Stimulated activated CD4-positive, alpha-beta T cell treated with anti-CD3 and anti-CD28 coated beads, Interleukin-2, amount 100 ng/mL, for 48 hours (primary cell): Measurements from ENCODE around the gene SLIT3.

Experiments
- DNase-seq, 2 donors: peaks; one replicate each; pipeline ENCODE4 v3.0.0-alpha.2; 2020

The SLIT3 gene

GRCh38 chr5:169098331-169099121, 202.4 kb downstream of the SLIT3 start:
- no peak for DNase-seq

GRCh38 chr5:169097374-169098326, 203.3 kb downstream of the SLIT3 start:
- DNase-seq, result no peak

DNA sequence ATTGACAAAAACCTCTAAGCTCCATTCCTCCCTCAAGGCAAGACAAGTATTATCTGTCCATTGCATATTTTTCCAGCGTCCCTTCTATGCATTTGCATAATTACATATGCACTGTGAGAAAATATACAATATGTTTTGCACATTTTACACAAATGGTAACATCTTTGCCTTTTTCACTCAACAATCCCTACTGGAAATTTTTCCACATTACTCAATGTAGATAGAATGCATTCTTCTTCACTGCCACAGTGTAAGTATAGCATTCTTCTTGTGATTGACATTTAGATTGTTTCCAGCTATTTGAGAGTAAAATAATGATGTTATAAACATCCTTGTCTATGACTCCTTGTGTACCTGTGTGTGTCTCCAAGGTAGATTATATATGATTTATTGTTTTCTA, 205.0 kb downstream of the SLIT3 start:
- no peak for DNase-seq

- no peak for DNase-seq
These were observed 205.5 kb downstream of the SLIT3 start for GRCh38 chr5:169095410-169095960.

DNA sequence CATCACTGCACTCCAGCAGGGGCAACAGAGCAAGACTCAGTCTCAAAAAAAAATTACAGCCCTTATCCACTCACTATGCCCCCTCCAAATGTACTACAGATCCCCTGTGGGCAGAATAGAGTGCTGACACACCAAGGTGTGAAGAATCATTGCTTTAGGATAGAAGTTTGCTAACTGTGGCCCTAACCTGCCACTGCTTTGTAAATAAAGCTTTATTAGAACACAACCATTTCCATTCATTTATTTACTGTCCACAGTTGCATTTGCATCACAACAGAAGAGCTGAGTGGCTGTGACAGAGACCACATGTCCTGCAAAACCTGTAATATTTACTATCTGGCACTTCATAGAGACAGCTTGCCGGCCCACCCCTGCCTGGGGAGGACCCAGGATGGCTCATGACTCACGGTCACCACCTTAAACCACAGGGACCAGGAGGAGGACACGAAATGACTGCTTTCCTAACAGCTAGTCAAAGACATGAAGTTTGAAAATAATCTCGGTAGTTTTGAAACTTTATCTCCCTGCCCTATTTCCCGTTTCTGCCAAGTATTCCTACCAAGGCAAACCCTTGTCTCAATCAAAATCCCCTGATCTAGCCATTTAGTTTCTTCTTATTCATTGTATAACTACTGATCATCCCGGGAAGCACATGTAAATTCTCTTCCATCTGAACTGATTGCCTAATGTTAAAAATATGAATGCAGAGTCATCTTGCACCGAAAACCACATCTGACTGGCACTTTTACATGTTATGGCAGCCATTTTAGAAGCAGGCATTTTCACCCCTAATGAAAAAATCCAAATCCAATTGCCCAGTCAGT, 206.1 kb downstream of the SLIT3 start:
- DNase-seq, result no peak

DNA sequence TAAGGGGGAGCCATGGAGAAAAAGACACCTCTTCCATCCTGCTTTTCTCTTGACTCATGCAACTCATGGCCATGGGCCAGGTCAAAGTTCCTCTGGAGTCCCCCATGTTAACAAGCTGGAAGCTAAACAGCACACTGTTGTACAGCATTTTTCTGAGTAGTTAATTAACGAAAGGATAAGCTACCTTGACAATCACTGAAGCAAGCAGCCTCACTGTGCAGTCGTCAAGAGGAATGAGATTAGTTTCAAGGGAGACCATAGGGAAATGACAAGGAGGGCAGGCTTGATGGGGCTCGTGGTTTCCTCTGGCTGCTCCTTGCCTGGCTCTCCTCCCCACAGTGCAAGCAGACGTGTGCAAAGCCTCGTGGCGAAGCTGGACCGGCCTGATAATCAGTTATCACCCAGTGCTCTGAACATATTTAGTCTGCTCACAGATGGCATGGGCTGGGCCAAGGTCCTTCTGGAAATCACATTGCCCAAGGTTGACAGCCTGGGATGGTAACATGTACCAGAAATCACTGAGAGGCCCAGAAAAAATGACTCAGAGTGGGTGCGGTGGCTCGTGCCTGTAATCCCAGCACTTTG, 209.5 kb downstream of the SLIT3 start:
- DNase-seq, result no peak

GRCh38 chr5:169089343-169089742, 211.6 kb downstream of the SLIT3 start:
- DNase-seq, result no peak

GRCh38 chr5:169088028-169088725, 212.8 kb downstream of the SLIT3 start:
- no peak for DNase-seq

GRCh38 chr5:169085636-169086035, 215.3 kb downstream of the SLIT3 start:
- DNase-seq, result no peak

DNA sequence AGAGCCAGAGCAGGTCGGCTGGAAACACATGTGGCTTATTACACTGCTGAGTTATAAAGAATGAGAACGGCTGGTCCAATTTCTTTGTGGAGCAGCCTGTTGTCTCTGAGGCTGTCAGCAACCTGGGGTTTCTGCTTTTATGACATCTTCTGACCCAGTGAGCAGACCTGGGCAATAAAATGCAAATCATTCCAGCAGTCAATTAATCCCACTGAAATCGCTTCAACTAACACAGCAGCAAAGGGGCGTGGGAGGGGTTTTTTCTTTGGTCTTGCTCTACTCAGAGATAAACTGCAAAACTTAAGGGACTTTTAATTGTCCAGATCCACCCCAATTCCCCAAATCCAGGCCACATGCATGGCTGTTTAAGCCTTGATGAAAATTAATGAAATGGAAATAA, 215.7 kb downstream of the SLIT3 start:
- no peak for DNase-seq

DNA sequence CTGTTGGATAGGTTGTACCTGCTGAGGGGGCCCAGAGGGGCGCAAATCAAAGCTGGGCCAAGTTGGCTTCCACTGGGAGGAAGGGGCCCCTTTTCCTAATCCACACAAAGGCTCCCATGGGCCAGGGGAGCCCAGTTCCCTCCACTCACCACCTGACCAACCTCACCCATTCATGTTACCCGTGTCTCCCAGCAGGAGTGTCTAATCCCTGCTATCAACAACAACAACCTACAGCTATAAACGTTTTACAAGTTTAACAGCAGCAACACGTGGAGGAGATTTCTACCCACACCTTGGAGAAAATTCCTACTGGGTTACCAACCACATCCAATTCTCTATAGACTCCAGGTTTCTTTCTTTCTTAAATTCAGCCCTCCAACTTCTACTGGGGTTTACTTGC, 216.2 kb downstream of the SLIT3 start:
- DNase-seq, result no peak

DNA sequence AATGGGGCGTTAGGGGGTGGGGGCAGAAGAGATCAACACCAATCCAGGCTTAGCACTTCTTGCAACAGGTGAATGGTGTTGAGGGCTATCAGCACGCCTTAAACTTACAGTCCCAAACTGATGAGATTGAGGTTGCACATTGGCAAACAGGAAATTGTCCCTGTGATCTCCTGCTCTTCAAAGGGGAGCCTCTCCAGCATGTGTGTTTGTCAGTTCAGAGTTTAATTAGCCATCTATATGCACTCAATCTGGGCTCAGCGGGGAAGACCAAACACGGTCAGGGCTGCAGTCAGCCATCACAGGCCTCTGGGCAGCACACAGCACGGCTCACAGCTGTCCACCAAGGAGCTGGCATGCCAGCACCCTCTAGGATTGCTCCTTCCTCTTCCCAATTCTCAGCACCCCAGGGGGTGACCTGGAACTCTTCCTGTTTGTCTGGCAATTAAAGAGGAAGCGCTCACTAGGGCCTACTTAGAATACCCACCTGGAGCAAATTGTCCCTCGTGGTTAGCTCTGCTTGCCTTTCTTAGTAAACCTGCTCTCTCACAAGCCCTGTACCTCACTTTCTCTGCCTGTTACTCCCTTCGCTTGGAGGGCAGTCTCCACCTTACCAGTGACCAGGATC, 217.4 kb downstream of the SLIT3 start:
- DNase-seq, result no peak

- DNase-seq, result no peak
These were observed 219.8 kb downstream of the SLIT3 start for GRCh38 chr5:169081000-169081724.

DNA sequence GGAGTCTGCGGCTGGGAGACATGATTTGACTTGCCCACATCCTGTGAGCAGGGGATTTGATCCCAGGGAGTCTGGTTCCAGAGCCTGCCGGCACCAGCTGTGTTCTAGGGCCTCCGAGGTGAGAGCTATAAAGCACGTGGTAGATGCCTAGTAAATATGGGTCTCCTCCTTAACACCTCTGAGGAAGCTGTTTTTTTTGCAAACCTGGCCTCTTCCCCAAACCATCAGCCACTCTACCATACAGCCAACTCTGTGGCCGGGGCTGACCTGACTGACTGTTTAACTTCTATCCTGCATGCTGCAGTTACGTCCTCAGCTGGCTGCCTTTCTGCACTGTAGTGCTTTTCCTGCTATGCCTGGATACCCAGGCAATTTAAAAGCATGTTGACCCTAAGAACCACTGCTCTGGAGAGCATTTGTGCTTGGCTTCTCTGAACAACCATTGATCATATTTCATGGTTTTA, 220.5 kb downstream of the SLIT3 start:
- no peak for DNase-seq

GRCh38 chr5:169079697-169080096, 221.2 kb downstream of the SLIT3 start:
- DNase-seq, result no peak

DNA sequence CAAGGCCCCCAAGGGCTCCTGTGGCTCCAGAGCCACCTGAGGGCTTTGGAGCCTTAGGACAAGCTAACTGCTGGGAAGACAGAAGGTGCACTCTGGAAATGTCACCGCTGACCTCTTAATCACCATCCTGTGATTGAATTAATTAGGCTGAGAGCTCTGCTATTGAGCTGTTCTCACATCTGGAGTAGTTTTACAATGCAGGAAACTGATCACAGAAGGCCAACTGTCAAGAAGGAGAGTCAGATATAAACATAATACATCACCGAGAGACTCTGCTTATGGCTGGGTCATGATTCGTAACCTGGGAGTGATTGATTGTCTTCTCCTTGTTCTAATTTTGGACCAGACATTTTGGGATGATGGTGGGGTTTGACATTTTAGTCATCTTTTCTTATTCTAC, 226.1 kb downstream of the SLIT3 start:
- no peak for DNase-seq

GRCh38 chr5:169072233-169072632, 228.7 kb downstream of the SLIT3 start:
- no peak for DNase-seq

GRCh38 chr5:169070413-169070812, 230.5 kb downstream of the SLIT3 start:
- no peak for DNase-seq

- DNase-seq, result no peak
These were observed 233.2 kb downstream of the SLIT3 start for GRCh38 chr5:169067751-169068173.

DNA sequence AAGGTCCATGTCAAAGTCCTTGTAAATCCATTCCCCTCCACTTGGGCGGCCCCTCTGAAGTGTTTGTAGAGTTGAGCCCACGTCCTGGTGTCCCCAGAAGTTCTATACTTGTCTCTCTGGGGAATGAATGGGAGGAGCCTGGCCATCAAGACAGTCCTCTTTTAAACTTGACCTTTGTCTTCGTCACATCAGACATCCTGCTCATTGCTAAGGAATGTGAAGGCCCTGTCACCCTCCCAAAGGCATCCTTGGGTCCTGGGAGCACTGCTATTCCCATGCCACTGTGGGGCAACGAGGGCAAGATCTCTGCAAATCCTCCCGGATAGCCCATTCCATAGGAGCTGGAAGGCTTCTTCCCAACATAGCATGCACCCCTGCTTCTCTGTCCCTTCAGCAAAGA, 235.5 kb downstream of the SLIT3 start:
- no peak for DNase-seq
